ENCODE data around the gene UTRN.

The UTRN gene

DNA sequence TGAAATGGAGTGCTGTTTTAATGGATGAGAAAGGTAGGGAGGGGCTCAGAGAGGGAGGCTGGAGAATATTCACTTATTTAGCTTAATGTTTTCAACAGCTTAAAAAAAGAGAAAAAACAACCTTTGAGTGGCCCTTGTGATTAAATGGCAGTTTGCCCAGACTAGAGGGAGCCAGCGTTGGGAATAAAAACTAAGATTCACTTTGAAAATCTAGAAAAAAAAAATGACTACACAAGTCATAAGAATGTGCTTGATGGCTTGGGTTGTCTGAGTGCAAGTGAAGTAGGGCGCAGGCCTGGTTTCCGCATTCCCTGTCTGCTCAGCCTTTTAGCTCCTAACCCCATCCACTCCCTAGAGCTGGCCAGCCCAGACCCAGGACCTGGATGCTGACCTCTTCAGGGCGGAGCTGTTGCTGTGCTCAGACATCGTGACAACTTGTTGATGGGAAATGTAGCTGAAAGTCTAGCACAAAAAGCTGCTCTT is 28.9 kb downstream of the UTRN start:
- DNase-seq = no peak

DNA sequence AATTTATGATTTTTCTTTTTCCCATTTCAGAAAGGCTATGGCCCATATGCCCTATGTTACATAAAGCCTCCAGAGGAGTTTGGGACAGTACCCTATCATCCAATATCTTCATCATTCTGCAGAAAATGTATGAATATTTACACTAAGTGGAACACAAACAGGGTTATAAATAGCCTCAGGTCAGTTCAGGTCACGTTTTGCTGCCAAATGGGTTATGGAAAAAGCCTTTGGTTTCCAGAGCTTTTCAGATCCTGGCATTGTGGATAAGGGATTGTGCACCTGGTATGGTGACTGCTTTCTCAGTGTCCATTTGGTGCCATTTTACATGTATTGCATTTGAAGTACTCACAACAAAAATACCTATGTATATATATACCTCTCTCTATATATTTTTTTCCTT is 29.4 kb downstream of the UTRN start:
- no peak for DNase-seq

DNA sequence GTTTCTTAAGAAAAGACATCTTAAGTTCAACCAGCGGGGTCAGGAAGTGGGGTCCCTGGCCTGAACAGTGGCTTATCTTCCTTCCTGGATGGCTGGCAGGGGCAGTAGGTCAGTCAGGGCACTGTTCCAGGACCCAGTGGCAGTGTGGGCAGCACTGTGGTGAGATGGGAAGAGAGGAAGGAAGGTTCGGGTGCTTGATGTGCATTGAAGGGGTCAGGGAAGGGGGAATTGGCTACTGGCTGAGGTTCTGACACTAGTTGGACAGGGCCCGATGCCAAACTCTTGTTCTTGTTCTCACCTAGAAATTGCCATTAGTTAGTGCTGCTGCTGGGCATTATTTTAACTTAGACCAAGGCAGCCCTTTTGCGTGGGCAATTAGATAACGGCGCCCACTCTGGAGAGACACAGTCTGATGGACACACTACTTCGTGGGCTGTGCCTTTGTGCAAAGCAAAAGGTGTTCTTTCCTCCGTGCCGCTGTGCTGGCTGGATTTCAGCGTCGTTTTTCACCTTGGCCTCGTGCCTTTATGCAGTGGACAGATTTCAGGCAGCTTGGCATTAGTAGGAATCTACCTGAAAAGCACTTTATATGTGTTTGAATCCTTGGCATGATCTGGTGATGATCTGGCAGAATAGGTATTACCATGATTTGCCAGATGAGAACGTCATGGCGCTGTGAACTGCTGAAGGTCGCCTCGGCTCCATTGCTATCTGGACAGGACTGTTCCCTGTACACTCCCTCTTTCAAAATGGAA is 30.3 kb downstream of the UTRN start:
- DNase-seq = no peak

DNA sequence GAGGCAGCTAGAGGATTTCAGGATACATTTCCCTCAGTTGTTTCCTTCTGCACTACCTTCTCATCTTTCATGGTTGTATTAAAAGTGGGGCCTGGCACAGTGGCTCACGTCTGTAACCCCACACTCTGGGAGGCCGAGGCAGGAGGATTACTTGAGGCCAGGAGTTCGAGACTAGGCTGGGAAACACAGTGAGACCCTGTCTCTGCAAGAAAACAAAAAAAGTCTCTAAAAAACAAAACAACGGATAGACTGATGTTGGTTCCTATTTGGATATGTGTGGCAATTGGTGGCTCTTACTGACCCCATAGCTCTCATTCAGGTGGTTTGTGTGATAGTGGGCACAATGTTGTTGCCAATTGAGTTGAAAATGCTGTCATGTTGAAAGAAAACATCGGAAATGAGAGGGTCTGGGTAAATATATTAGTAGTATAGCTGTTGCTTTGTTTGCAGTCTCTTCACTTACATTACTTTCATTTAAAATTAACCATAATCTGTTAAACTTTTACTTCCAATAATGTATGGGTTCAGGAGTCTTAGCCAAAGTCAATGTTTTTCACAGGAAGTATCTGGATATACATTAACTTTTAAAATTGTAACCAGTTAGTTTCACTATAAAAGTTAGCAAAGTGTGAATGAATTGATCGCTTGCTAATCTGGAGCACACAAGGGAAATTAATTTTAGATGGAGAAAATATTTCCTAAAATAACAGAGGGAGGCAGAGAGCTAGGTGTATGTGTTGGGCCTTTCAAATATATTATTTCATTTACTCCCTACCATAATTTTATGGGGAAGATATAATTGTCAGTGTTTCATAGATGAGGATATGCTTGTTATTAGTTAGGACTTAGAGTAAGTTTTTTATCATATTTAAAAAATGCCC is 31.1 kb downstream of the UTRN start:
- DNase-seq = no peak

DNA sequence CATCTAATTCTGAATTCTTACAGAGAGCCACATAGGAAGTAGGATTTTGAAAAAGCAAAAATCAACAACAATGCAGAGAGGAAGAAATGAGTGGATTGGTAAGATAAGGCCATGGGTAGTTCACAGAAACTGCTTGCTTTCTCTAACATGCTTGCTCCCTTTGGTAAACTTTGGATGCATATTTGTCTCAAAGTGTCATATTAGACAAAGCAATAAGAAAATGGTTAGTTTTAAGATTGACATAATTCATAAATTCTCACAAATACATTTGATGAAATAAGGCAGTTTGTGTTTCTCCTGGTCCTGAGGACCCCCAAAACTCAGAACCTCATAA is 31.7 kb downstream of the UTRN start:
- no peak for DNase-seq

DNA sequence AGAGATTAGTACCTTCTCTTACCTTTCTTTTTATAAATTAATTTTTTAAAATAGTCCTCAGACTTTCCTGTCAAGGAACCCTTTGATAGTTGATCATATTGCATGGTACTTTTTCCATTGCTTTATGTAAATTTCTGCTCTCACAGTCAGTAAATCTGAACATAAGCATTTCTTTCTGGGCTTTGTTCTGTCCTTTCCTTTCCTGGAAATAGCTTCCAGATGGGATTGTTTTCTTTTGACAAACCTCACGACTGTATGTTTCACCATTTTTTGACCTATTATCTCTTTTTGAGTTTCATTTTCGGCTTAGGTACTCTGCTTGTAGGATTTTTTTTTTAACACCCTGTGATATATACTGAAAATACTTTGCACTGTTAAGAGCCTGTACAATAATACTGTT is 32.6 kb downstream of the UTRN start:
- DNase-seq = no peak

DNA sequence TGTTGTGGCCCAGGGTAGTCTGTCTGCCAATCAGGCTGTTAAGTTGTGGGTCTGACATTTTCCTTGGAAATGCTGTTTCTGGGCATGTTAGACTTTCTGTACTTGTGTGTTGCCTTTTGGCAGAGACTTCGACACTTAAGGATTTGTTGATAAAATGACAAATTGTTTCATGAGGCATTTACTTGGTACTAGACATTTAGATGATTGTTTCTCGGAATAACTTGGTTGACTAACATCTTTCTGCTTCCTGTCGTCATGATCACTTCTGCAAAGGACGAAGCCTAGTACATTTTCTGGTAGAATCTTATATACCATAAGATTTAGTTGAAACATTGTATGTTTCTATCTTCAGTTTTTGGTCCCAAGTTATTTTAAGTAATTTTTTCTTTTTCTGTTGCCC is 34.1 kb downstream of the UTRN start:
- DNase-seq = no peak

DNA sequence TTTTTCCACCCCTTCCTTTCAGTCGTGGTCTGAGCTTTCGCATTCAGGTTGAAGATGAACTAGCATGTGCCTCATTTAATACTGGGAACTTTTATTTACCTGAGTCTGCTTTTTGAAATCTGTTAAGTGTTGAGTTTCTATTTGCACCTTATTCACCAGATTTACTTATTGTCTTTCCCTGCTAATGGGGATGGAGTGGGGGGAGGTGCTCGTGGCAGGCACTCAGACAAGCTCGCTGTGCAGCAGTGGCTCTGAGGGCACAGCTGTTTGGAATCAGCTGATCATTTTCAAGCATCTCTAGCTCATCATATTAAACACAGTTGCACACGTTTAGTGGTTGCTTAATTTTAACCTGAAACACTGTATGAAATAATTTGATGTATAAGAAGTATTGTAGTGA is 35.6 kb downstream of the UTRN start:
- peak; percentile 3 for DNase-seq

DNA sequence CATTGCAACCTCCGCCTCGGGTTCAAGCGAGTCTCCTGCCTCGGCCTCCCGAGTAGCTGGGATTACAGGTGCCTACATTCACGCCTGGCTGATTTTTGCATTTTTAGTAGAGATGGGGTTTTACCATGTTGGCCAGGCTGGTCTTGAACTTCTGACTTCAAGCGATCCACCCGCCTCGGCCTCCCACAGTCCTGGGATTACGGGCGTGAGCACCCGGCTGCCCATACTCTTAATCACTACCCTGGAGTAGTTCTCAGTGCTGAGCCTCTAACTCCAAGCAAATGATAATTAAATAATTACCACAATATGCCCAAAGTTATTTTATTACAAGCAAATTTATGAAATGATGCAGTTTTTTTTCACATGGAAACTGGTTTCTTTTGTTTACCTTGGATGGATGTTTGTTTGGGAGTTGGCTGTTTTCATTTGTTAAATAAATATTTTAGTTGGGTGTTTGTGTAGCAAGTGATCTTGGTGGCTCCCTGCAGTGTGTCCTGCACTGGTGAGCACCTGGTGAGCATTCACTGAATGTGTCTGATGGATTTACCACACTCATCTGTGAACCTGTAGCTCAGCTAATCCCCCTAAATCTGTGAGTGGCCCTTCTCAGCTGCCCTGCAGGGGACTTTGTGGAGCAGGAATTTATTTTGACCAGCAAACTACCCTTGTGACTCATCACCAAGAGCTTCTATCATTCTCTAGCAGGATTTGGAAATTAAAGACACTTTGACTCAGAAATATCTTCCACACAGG is 36.9 kb downstream of the UTRN start:
- peak; percentile 5 for DNase-seq

DNA sequence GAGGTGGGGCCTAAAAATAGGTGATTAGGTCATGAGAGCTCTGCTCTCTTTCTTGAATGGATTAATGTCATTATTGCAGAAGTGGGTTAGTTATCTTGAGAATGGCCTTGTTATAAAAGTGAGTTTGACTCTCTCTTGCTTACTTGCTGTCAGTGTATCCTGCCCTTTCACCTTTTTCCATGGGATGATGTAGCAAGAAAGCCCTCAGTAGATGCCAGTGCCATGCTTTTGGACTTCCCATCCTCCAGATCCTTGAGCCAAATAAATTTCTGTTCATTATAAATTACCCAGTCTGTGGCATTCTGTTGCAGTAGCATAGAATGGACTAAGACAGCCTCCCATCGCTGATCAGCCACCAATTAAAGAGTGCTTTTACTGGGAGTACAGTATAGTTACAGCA is 40.1 kb downstream of the UTRN start:
- no peak for DNase-seq

DNA sequence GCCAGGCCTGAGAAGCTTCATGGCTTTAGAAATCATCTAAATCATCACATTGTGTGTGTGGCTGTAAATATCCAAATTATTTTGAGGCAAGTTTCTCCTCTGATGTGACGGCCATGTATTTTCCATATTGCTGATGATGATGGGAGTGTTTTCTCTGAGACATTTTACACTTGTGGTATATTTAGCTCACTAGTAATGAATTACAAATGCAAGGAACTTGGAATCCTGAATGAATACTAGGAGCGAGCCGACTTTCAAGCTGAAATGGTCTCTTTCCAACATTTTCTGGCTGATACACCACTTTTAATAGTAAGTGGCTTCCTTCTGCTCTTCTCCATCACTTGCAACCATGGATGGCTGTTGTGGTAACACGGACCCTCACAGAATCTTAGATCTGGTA is 41.3 kb downstream of the UTRN start:
- no peak for DNase-seq

DNA sequence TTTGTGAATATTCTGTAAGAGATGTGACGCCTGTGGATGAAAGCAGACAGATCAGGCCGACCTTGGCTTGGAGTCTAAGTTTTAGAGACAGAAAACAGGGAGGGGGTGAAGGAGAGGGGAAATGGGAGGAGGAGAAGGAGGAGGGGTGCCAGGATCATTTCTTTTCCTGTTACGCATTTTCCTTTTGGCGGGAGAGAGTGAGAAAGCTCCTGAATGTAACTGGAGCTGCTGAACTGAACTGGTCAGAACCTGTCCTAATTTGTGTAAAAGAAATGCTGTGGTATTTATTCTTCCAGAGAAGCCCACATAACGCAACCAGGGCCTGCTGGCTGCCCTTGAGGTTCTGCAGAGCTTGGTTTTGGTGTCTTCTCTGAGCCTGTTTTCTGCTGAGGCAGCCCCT is 41.9 kb downstream of the UTRN start:
- no peak for DNase-seq

DNA sequence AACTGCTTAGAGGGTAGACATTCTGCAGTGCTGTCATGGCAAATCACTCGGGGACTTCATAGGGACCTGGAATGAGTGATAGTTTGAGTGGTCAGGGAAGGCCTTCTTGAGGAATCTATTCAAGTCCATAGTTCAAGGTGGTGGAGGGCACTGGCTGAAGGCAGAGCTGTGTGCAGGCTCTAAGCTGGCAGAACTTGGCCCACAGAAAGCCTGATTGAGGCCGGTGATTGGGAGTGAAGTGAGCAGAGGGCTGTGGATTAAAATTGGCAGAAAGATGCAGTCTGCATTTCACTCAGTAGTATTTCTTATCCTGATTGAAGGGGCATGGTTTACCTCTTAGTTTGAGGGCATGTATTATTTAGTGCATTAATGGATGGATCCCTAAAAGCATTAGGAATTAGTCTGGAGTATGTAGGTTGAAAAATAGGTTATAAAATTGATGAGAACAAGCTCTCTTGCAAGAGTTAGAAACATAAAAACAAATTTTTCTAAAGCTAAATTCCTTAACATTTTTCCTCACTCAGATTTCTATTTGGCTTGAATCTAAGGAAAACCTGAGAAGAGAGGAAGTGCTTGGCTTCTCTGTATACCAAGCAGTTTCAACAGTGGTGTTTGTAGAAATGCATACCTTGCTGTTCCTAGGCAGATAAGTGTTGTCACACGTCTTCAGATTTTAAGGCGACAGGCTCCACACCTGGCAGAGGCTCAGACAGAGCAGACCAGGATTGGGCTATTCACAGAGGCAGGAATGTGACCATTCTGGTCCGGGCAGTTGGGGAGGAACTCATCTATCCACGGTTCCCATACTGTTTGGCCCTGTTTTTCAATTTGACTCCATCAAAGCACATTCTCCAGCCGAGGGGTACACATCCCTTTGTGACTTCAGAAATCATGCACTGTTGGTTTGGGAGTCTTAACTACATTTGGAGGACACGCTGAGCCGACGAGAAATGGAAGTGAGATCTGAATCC is 45.2 kb downstream of the UTRN start:
- DNase-seq = no peak

DNA sequence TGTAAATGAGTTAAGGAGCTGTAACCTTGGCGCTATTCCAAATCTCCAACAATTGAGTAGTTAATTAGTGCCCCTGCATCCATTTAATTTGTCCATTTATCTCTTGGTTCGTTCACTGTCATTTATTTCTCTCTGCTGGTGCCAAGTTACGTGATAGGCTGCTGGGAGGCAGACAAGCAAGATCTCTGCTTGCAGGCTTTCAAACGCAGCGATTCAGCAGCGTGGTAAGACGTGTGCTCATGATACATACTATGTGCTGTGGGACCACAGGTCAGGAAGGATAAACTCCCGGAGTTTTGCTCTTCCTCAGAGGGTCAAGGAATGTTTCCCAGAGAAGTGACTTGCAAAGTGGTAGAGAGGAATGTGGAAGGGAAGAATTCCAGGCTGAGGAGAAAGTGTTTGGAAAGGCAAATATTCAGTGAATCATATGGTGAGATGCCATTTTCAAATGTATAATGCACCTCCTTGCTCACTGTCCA is 46.4 kb downstream of the UTRN start:
- no peak for DNase-seq

DNA sequence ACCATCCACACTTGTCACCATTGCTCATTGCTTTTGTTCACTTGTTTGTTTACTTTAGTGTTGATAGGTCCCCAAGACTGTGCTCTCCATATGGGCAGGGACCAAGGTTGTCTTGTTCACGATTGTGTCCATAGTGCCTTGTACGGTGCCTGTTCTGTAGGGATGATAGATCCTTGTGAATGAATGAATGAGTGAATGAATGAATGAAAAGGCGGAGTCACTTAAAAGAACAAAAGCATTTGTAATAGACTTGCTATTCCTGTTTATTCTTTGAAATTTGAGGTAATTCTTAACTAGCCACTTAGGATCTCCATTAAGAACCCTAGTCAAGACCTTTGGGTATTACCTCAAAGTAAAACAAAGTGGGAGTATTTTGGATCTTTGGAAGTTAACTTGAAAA is 47.0 kb downstream of the UTRN start:
- no peak for DNase-seq

DNA sequence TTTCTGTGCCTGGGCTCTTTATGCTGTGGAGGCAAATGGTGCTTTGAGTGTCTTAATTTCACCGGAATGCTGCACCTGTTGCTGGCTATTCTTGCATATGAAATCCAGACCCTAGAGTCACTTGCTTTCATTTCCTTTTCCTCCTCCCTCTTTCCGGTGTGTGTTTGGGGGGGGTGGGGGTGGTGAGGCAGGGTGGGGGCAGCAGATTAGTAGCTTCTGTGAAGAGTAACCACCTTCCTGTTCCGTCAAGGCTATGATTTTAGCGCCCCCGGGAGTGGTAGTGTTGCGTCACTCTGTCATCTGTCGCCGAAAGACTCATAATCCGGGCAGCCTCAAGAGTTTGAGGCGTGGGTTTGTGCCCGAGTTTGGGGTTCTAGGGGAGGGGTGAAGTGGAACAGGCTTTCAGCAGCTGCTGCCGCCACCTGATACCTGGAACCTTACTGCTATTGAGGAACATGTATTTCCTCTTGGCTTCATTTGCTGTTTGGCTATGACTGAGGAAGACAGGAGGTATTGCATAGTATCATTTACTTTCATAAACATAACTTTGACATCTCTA is 49.1 kb downstream of the UTRN start:
- DNase-seq = no peak
